Cerebellar cortex (tissue), 1 donor: Measurements from ENCODE around the gene NEK8.
"Not testable (repeated sequence)": the region's sequence is repeated elsewhere in the genome, so short reads cannot be mapped to it uniquely, and the experiment has no call there.

Experiments
- DNase-seq: peaks from one replicate; pipeline ENCODE4 v3.0.0-alpha.2; 2015; ENCODE audit warnings: low spot score

NEK8 gene

DNA sequence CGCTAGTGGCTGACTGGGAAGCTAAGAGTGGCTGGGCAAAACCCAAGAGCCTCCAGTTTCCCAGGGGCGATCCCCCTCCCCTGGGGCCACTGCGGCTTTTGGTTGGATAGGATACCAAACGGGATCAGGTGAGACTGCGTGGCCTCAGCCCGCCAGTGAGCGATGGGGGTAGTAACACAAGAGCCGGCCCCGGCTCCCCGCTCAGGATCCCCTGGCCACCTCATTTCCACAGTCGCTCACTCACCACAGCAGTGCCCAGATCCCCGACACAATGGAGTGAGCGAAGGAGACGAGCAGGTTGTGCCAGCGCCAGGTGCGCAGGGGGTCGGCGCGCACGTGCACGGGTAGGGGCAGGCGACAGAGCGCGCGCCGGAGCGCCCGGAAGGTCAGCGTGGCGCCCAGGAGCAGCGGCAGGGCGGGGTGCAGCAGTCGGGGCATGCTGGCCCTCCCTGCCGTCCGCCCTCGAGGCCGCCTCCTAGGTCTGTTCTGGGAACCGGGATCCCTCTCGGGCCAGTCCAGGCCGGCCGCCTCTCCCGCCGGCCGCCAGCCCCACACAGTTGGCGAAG is 2.8 kb upstream of the NEK8 start:
- peak; percentile 73 for DNase-seq

DNA sequence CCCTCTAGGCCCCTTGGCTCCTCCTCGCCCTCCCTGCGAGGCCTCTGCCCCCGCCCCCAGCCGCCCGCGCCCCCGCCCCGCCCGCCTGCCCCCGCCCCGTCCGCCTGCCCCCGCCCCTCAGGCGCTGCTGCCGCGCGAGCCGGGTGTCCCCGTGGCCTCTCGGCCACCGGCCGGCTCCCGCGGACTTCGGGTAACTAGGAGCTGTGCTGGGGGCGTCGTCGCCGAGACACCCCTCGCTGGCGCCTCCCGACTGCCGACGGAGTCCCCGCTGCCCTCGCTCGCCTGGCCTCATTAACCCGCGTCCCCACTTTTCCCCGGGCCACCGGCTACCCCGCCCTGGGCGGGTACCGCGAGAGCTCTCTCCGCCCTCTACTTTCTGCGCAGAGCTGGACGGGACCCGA is 2.4 kb upstream of the NEK8 start, which contains the start of gene TLCD1:
TSS of gene TLCD1 (minus strand) at position 8 of the 401 bp plus-strand sequence. CDS start 136 bp downstream, outside the sequence.
- no peak for DNase-seq

DNA sequence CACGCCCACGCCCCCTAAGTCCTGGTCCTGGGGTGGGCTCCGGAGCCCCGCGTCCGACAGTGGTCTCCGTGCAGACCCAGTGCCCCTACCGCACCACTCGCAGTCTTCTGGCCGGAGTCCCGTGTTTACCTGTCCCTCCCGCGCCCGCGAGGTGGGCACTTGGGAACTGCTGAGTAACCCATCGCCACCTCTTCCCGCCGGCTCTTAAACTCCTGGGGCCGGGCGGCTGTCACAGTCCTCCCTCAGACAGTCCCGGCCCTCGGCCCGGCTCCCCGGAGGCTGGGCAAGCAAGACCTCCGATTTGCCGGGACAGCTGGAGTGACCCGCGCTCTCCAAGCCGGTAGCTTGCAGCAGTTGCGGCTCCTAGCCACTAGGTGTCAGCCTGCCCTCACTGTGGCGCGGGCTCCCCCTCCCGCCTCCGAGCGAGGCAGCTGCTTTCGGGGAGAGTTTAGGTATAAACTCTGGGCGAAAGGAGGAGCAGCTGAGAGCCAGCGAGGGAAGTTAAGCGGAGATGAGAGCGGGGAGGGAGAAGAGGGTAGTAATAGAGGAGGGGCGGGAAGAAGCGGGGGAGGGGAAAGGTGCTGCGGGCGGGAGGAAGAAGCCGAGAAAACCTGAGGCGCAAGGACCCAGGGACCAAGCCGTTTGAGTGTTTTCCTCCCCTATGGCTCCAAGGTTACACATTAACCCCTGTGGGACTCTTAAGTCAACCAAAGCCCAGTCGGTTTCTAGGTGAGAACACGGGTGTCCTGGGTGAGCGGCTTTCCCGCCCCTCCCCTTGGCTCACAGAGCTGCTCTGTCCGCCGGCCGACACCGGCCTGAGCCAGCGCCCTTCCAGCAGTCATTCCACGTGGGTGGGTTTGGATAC is 1.7 kb upstream of the NEK8 start:
- peak; percentile 95 for DNase-seq

DNA sequence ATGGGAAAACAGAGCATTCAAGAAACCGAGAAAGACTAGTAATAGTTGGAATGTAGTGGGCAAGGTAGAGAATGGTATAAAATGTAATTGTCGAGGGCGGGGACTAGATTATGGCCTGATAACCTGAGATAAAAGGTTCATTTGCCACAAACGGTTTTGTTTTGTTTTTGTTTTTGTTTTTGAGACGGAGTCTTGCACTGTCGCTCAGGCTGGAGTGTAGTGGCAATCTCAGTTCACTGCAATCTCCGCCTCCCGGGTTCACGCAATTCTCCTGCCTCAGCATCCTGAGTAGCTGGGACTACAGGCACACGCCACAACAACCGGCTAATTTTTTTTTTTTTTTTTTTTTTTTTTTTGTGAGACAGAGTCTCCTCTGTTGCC is 1.4 kb downstream of the NEK8 start:
- no peak for DNase-seq

DNA sequence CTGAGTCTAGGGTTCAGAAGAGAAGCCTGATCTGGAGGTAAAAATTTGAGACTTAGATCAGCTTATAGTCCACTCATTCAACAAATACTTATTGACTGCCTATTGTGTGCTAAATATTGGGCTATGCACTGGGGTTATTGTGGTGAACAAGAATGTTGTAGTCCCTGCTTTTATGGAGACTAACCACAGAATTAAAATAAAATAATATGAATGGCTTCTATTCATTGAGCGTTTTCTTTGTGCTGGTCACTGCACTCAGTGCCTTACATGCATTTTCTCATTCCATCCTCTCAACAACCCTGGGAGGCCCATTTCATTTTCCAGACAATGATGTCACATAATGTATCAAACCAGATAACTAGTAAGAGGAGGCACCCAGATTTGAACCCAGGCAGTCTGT is 4.8 kb downstream of the NEK8 start:
- DNase-seq = no peak

DNA sequence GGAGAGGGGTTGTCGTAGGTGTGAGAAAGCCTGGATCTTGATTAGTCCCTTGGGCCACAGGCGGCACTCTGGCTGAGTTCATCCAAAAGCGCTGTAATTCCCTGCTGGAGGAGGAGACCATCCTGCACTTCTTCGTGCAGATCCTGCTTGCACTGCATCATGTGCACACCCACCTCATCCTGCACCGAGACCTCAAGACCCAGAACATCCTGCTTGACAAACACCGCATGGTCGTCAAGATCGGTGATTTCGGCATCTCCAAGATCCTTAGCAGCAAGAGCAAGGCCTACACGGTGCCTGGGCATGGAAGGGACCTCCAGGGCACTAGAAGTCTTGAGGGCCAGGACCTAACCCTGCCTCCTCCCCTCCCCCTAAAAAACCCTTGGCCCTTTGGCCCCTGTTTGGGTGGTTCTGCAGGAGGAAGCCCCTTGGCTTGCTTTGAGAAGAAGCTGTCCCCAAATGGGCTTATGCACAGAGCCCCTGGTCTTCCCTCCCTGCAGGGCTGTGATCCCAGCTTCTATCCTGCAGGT is 6.2 kb downstream of the NEK8 start:
- DNase-seq = no peak

DNA sequence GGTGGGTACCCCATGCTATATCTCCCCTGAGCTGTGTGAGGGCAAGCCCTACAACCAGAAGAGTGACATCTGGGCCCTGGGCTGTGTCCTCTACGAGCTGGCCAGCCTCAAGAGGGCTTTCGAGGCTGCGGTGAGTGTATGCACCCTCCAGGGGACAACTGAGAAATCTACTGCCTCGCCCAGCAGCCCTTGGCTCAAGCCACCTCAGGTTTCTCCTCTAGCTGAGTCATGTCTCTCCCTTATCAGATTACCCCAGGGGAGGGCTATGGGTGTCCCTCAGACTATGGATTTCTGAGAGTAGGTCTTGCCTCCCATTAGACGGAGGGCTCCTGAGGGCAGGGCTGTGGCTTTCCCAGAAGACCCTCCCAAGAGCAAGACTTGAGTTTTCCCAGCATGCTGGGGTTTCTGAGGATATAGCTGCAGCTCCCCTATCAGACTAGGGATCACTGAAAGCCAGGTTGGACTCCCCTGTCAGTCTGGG is 6.7 kb downstream of the NEK8 start:
- no peak for DNase-seq

DNA sequence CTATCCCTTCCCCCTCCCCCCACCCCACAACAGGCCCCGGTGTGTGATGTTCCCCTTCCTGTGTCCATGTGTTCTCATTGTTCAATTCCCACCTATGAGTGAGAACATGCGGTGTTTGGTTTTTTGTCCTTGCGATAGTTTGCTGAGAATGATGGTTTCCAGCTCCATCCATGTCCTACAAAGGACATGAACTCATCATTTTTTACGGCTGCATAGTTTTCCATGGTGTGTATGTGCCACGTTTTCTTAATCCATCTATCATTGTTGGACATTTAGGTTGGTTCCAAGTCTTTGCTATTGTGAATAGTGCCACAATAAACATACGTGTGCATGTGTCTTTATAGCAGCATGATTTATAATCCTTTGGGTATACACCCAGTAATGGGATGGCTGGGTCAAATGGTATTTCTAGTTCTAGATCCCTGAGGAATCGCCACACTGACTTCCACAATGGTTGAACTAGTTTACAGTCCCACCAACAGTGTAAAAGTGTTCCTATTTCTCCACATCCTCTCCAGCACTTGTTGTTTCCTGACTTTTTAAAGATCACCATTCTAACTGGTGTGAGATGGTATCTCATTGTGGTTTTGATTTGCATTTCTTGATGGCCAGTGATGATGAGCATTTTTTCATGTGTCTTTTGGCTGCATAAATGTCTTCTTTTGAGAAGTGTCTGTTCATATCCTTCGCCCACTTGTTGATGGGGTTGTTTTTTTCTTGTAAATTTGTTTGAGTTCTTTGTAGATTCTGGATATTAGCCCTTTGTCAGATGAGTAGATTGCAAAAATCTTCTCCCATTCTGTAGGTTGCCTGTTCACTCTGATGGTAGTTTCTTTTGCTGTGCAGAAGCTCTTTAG is 7.6 kb downstream of the NEK8 start:
- not testable (repeated sequence) for DNase-seq

DNA sequence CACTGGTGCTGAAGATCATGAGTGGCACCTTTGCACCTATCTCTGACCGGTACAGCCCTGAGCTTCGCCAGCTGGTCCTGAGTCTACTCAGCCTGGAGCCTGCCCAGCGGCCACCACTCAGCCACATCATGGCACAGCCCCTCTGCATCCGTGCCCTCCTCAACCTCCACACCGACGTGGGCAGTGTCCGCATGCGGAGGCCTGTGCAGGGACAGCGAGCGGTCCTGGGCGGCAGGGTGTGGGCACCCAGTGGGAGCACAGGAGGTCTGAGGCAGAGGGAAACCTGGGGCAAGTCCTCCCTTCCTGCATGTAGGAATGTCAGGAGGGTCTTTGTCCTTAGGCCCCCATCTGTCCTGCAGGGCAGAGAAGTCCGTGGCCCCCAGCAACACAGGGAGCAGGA is 8.7 kb downstream of the NEK8 start:
- DNase-seq = no peak

DNA sequence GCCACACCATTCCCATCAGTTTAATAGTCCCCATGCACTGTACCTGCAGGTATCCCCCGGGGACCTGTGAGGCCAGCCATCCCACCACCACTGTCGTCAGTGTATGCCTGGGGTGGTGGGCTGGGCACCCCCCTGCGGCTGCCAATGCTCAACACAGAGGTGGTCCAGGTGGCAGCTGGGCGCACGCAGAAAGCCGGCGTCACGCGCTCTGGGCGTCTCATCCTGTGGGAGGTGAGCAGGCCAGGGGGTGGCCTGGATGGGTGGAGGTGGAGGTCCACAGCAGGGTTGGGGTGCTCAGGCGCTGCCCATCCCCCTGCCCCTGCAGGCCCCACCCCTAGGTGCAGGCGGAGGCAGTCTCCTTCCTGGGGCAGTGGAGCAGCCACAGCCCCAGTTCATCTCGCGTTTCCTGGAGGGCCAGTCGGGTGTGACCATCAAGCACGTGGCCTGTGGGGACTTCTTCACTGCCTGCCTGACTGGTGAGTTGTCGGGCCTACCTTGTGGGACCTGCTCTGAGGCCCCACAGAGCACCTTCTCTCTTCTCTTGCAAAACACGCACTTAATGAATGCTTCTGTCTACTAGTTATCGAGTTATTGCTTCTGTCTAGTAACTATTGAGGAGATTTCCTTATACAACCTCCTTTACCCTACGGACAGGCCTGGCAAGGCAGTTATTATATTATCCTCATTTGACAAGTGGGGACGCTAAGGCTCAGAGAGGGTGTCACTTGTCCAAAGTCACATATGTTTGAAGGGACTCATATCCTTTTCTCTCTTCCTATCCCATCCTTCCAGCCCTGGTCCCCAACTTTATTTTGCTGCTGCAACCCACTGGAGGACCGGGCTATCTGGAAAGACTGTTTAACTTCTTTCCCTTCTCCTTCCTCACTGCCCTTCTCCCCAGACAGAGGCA is 9.4 kb downstream of the NEK8 start:
- DNase-seq = no peak

DNA sequence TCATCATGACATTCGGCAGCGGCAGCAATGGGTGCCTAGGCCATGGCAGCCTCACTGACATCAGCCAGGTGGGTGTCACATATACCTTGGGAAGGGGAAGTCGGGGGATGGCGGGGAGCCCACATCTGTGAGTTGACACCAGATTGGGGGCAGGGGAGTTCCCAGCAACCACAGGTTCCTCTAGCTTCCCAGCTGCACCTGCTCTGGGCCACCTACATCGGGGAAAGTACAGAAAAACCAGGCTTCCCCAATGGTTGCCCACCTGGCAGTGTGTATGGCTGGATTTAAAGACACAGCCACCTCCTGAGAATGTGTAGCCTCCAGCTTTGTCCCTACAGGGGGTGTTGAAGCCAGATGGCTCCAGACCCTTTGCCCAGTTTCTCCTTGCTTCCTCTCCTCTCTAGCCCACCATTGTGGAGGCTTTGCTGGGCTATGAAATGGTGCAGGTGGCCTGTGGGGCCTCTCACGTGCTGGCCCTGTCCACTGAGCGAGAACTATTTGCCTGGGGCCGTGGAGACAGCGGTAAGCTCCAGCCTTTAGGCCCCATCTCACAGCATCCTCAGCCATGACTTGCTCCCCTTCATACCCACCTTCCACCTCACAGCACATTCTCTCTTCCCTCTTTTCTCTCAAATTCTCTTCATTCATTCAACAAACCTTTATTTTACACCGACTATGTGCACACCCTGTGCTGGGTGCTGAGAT is 10.2 kb downstream of the NEK8 start:
- DNase-seq = no peak

DNA sequence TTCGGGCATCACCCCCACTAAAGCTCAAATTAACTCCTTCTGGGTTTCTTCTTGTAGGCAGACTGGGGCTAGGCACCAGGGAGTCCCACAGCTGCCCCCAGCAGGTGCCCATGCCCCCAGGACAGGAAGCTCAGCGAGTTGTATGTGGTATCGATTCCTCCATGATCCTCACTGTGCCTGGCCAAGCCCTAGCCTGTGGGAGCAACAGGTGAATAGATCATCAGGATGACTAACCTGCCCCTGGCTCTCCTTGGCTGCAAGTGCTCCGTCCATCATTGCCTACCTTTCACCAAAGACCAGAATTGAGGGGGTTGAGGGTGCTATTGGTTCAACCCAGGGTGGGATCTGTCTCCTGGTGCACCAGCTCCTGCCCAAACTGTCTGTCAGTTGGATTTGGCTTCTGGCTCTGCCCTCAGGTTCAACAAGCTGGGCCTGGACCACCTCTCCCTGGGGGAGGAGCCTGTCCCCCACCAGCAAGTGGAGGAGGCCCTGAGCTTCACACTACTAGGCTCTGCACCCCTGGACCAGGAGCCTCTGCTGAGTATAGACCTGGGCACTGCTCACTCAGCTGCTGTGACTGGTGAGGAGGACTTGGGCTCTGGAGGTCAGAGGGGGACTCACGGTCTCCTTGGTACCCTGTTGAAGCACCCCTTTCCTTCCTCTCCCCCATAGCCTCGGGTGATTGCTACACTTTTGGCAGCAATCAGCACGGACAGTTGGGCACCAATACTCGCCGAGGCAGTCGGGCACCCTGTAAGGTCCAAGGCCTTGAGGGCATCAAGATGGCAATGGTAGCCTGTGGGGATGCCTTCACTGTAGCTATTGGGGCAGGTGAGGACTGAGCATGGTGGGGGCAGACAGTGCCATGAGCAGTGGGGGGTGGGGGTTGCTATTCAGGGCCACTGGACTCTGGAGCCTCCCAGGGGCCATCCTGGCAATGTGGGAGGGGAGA is 12.1 kb downstream of the NEK8 start:
- no peak for DNase-seq

DNA sequence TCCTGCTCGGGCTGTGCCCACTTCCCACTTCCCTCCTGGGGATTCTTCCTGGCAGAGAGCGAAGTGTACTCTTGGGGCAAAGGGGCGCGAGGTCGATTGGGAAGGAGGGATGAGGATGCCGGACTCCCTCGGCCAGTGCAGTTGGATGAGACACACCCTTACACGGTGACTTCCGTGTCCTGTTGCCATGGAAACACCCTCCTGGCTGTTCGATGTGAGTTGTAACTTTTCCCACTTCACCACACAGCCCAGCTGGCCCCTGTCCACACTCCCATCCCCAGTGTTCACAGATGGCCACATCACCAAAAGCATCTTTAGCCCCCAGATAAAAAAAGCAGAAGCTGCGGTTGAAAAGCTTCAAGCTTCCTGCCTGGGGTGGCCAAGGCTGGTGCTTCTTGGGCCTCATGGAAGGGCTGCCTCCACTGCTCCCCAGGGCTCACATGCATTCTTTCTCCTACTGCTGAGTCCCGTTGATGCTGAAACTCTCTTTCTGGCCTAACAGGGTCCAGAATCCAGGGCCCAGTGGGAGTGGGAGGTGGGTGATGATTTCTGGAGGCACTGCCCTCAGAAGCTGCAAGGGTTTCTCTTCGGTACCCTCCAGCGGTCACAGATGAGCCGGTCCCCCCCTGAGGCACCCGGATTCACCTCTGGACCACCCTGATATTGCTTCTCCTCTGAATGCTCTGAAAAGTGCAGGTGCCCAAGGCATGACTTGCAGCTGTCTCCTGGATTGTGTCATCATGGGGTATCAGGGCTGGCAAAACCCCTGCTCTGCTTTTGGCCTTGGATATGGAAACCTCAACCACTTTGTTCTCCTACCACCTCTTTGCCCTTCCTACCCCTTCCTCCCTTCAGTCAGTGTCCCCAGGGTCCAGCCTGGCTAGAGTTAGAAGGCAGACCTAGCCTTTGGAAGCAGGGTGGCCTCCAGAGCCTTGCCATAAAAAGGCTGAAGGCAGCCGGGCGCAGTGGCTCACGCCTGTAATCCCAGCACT is 13.1 kb downstream of the NEK8 start:
- no peak for DNase-seq

DNA sequence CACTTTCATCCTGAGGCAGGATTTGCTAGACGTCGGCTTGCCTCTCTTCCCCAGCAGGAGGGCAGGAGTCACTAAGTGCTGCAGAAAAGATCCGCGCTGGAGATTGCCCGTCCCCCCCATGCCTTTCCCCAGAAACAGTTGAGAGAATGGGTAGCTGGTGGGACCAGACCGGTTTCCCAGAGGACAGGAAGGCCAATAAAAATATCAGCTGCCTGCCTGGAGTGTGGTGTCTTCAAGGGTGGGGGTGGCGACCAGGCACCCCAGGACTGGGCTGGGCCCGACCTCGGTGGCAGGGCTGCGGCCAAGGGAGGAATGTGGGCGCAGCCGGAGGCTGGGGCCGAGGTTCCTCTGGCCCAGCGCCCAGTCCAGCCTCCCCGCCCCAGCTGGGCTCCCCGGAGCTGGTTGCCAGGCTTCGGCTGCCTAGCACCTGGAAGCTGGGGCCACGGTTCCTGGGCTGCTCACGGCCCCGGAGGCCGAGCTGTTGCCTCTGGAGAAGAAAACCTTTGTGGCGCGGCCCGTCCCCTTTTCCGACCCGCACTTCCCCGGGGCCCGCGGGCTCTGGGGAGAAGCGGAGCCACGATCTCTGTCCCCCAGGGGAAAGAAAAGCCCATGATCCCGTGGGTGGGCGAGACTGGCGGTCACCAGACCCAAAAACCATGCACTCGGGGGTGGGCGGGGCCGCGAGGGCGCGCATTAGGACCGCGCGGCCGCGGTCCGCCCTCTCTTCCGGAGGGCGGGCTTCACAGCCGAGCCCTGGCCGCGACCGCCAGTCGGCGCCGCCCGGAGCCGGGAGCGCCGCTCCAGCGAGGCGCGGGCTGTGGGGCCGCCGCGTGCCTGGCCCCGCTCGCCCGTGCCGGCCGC is 14.9 kb downstream of the NEK8 start, which contains the start of gene TRAF4:
TSS of gene TRAF4 (plus strand) at position 769 of the 861 bp plus-strand sequence. CDS start 102 bp downstream, outside the sequence.
- DNase-seq = peak; percentile 72

DNA sequence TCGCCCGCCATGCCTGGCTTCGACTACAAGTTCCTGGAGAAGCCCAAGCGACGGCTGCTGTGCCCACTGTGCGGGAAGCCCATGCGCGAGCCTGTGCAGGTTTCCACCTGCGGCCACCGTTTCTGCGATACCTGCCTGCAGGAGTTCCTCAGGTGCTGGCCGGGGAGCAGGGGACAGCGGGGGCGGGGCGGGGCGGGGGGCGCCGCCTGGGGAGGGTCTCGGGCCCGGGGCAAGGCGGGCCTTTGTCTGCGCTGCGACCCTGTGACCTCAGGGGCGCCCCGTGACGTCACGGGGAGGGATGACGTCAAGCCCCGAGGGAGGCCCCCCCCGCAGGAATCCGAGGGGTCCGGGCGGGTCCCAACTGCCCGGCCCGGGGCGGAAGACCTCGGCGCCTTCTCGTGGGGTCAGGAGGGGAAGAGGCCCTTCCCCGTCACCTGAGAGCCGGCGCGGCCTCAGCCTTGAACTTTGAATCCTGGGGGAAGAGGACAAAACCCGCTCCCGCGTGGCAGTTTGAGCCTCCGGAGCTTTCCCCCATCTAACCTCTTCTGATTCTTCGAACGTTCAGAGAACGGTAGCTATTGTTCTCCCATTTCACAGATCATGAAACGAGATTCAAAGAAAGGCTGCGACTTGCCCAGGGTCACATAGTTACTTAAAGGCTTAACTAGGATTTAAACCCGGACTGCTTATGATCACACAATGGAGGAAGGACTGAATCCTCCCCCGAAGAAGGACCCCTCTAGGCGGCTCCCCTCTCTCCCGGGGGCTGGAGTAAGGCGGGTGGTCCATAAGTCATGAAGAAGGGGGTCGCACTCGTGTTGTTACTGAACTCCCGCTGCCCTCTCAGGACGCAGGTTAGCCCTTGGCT is 15.8 kb downstream of the NEK8 start:
- peak; percentile 24 for DNase-seq
